Vagina (tissue), 2 donors: ENCODE data around the gene PTGDS.

Experiments
- CTCF ChIP-seq, 3 experiments: fragments of 450-650 bp in 2 of 3; fragments of 200-600 bp in 1 of 3; sonication (generic) in 1 of 3; IDR thresholded peaks; one replicate each; pipeline ENCODE4 v1.5.1; 2017 to 2019; ENCODE audit warnings: antibody characterized with exemption in 3 of 3, mild to moderate bottlenecking in 2 of 3, moderate library complexity in 2 of 3
- POLR2A ChIP-seq, 2 donors: fragments of 450-650 bp; IDR thresholded peaks; one replicate each; pipeline ENCODE4 v1.6.1; 2017; ENCODE audit warnings: antibody characterized with exemption in 2 of 2, mild to moderate bottlenecking in 2 of 2, moderate library complexity in 2 of 2

DNA sequence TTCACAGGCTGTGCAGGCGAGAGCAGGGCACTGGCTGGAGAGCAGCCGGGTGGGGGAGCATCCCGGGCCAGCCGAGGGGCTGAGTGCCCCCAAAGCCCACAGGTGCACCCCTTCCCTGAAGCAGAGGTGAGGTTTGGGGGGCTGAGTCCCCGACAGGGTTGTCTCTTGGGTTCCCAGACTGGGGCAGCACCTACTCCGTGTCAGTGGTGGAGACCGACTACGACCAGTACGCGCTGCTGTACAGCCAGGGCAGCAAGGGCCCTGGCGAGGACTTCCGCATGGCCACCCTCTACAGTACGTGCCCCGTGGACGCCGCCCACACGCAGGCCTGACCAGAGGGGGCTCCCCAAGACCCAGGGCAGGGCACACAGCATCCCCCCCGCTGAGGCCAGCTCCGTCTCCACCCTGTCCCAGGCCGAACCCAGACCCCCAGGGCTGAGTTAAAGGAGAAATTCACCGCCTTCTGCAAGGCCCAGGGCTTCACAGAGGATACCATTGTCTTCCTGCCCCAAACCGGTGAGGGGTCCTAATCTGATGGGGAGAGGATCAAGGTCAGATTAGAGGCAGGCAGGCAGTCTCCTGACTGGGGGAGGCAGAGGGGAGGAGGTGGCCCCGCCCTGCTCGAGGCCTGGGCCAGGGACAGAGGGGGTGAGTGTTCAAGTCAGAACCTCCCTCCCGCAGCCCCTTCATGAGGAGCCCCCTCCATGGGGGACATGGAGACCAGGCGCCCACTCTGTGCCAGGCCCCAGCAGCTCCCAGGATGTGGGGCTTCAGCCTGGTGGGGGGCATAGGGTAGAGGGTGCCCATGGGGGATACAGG lies 2.7 kb downstream of the PTGDS start:
- TF ChIP-seq CTCF (IDR thresholded peaks at IDR 0.05): no peak
- TF ChIP-seq POLR2A (IDR thresholded peaks at IDR 0.05): no peak
